ENCODE data around the gene NUTM1.
A peak's percentile ranks its signal among the peaks of the same experiment; 100 is the strongest.

The NUTM1 gene

DNA sequence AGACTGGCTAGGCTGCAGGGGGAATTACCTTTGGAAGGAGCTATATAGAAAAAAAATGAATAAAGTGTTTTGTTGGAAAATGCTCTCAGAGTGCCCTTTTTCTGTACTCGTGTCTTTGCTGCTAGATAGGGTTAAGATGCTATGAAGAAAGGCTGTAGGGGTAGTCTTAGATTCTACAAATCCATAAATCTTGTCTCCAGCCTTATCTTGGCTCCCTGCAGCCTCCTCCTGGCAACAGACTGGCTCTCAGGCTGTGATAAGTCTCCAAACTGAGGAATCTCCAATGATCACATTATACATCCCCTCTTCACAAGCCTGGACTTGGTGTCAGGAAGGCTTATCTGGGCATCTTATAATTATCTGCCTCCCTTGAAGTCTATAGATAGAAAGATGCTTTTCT lies 14.5 kb downstream of the NUTM1 start:
- Histone ChIP-seq H3K4me1 (ENCODE audit: insufficient read depth, low read length, poor library complexity, severe bottlenecking) (peaks cover under 1% of the 10 kb centered on the region), H3K4me2 (ENCODE audit: low read depth, low read length, poor library complexity, severe bottlenecking) (no peak overlapping the region), H3K36me3 (ENCODE audit: insufficient read depth, low read length) (peaks cover 29% of the 10 kb centered on the region; the same call in 1 of the 2 replicates), H4K20me1 (ENCODE audit: insufficient read depth, low read length, poor library complexity, severe bottlenecking) (no peaks in the 10 kb centered on the region), H3K27me3 (ENCODE audit: insufficient read depth, low read length, poor library complexity, severe bottlenecking) (no peaks in the 10 kb centered on the region), H3K79me2 (ENCODE audit: insufficient read depth, low read length) (no peaks in the 10 kb centered on the region), H3K9ac (ENCODE audit: low read depth, low read length, poor library complexity, severe bottlenecking) (no peak overlapping the region), H3K4me3 (ENCODE audit: low read length, poor library complexity, severe bottlenecking) (no peak overlapping the region), H3F3A (ENCODE audit: low read depth) (no peaks in the 10 kb centered on the region), H3K9me2 (replicated peaks; ENCODE audit: low read depth, low read length) (no peaks in the 10 kb centered on the region), H3K9me3 (ENCODE audit: insufficient read depth, low read depth, low read length) (no peaks in the 10 kb centered on the region), H2AFZ (ENCODE audit: low read length) (no peak overlapping the region)
- TF ChIP-seq EZH2phosphoT487 (IDR thresholded peaks at IDR 0.05; ENCODE audit: borderline replicate concordance) (no peak), CTCF (conservative IDR thresholded peaks at IDR 0.05; ENCODE audit: low read length) (no peak)

GRCh38 chr15:34358367-34358766 lies 15.3 kb downstream of the NUTM1 start:
- peaks cover 8% of the 10 kb centered on the region for H3K4me1 ChIP-seq (ENCODE audit: insufficient read depth, low read length, poor library complexity, severe bottlenecking)
- no peaks in the 10 kb centered on the region for H3K27me3 ChIP-seq (ENCODE audit: insufficient read depth, low read length, poor library complexity, severe bottlenecking)
- no peak overlapping the region for H2AFZ ChIP-seq (ENCODE audit: low read length)
- no peaks in the 10 kb centered on the region for H3K9me2 ChIP-seq (replicated peaks; ENCODE audit: low read depth, low read length)
- H3K9ac ChIP-seq (ENCODE audit: low read depth, low read length, poor library complexity, severe bottlenecking), result no peak overlapping the region
- H3K4me3 ChIP-seq (ENCODE audit: low read length, poor library complexity, severe bottlenecking), result no peak overlapping the region
- H3F3A ChIP-seq (ENCODE audit: low read depth), result no peaks in the 10 kb centered on the region
- no peaks in the 10 kb centered on the region for H4K20me1 ChIP-seq (ENCODE audit: insufficient read depth, low read length, poor library complexity, severe bottlenecking)
- no peaks in the 10 kb centered on the region for H3K9me3 ChIP-seq (ENCODE audit: insufficient read depth, low read depth, low read length)
- H3K36me3 ChIP-seq (ENCODE audit: insufficient read depth, low read length), result peaks cover 29% of the 10 kb centered on the region; the same call in 1 of the 2 replicates
- TF ChIP-seq CTCF (conservative IDR thresholded peaks at IDR 0.05; ENCODE audit: low read length) (peak; percentile 37), EZH2phosphoT487 (IDR thresholded peaks at IDR 0.05; ENCODE audit: borderline replicate concordance) (no peak)
- peaks cover 2% of the 10 kb centered on the region; the same call in 1 of the 2 replicates for H3K79me2 ChIP-seq (ENCODE audit: insufficient read depth, low read length)
- H3K4me2 ChIP-seq (ENCODE audit: low read depth, low read length, poor library complexity, severe bottlenecking), result no peak overlapping the region

DNA sequence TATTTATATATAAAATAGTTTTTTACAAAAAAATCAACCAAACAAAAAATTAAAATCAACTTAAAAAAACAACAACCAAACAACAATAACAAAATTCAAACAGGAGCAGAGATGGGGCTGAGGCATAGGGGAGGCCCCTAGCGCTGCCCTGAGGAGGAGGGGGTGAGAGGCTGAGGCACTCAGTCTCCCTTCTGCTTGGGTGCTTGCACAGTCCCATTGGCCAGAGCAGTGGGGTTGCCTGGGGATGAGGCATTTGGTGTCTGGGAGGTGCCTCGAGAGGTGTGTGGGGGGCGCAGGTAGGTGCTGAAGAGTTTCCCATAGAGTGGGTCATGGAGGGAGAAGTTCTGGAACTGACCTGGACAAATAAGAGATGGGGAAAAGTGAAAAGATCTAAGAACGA lies 15.8 kb downstream of the NUTM1 start:
- no peak overlapping the region for H3K4me3 ChIP-seq (ENCODE audit: low read length, poor library complexity, severe bottlenecking)
- H3K9me3 ChIP-seq (ENCODE audit: insufficient read depth, low read depth, low read length), result no peaks in the 10 kb centered on the region
- no peak overlapping the region for H2AFZ ChIP-seq (ENCODE audit: low read length)
- no peak overlapping the region for H3K9ac ChIP-seq (ENCODE audit: low read depth, low read length, poor library complexity, severe bottlenecking)
- H3K79me2 ChIP-seq (ENCODE audit: insufficient read depth, low read length), result peaks cover 7% of the 10 kb centered on the region; the same call in 1 of the 2 replicates
- H3K4me1 ChIP-seq (ENCODE audit: insufficient read depth, low read length, poor library complexity, severe bottlenecking), result peaks cover 14% of the 10 kb centered on the region
- H3K4me2 ChIP-seq (ENCODE audit: low read depth, low read length, poor library complexity, severe bottlenecking), result no peak overlapping the region
- peaks cover 29% of the 10 kb centered on the region; the same call in 1 of the 2 replicates for H3K36me3 ChIP-seq (ENCODE audit: insufficient read depth, low read length)
- H3F3A ChIP-seq (ENCODE audit: low read depth), result no peaks in the 10 kb centered on the region
- H3K9me2 ChIP-seq (replicated peaks; ENCODE audit: low read depth, low read length), result no peaks in the 10 kb centered on the region
- TF ChIP-seq CTCF (conservative IDR thresholded peaks at IDR 0.05; ENCODE audit: low read length), result no peak
- no peak for TF ChIP-seq EZH2phosphoT487 (IDR thresholded peaks at IDR 0.05; ENCODE audit: borderline replicate concordance)
- H4K20me1 ChIP-seq (ENCODE audit: insufficient read depth, low read length, poor library complexity, severe bottlenecking), result no peaks in the 10 kb centered on the region
- H3K27me3 ChIP-seq (ENCODE audit: insufficient read depth, low read length, poor library complexity, severe bottlenecking), result no peaks in the 10 kb centered on the region
